K562 (cell line): ENCODE results near the gene ERRFI1. TPM values are rescaled to one million over a fixed set of nuclear protein-coding genes. Genes with fewer than 3 reads are reported as not detected.

Experiments used
- ATAC-seq: fragments of 200-7000 bp; cut with Tn5 transposase; 3 replicates; pipeline ENCODE4 v1.9.1; 2020; ENCODE audit warnings: moderate library complexity
- BruUV-seq: library from RNA; stranded (reverse); fragments of 400-500 nt; replicated peaks from 2 replicates; lab custom pipeline; 2021; lab: Mats Ljungman, UMichigan
- CTCF ChIA-PET: fragments of 300-600 bp; formaldehyde crosslinking; extraction: SDS; loops from one replicate; lab custom pipeline; 2021; ENCODE audit warnings: low intra/inter-chr PET ratio; lab: Yijun Ruan, JAX
- POLR2A ChIA-PET: fragments of 300-600, 350-650 bp; sonication (Branson Sonifier 250); formaldehyde crosslinking; extraction: SDS; loops from one replicate; lab custom pipeline; 2021; ENCODE audit warnings: antibody characterized with exemption, inconsistent platforms; lab: Yijun Ruan, JAX
- DNase-seq, 4 experiments: peaks; one replicate each; pipeline versions ENCODE4 v3.0.0 to v3.0.0-alpha.2; 2011 to 2018; ENCODE audit warnings: low spot score in 3 of 4, mixed read lengths in 3 of 4; ENCODE audit errors: extremely low read depth in 1 of 4
- FAIRE-seq: peaks from 2 replicates; lab custom pipeline; 2011; peaks lifted over from hg19 to GRCh38; lab: Jason Lieb, UNC
- H2AFZ ChIP-seq: 2 replicates; pipeline ENCODE4 v1.6.0; 2011; ENCODE audit warnings: low read depth, low read length, control low read depth, inconsistent platforms
- H3K27ac ChIP-seq: fragments of 200-600 bp; 3 replicates; pipeline ENCODE4 v1.8.0; 2011; ENCODE audit warnings: low read depth, mild to moderate bottlenecking, control low read depth, inconsistent platforms, low read length, moderate library complexity, mixed read lengths; ENCODE audit errors: extremely low read depth
- H3K27me3 ChIP-seq, 2 experiments: fragments of 300-600 bp in 1 of 2; 2 replicates in 1 of 2; 3 replicates in 1 of 2; pipeline versions ENCODE4 v1.6.0 to v1.8.0; 2011; ENCODE audit warnings: inconsistent platforms in 2 of 2, low read length in 2 of 2, mild to moderate bottlenecking in 1 of 2, mixed read lengths in 1 of 2, moderate library complexity in 1 of 2; ENCODE audit not compliant: control insufficient read depth in 2 of 2, insufficient read depth in 2 of 2
- H3K36me3 ChIP-seq: fragments of 300-600 bp; 3 replicates; pipeline ENCODE4 v1.8.0; 2011; ENCODE audit warnings: mild to moderate bottlenecking, low read length, inconsistent platforms; ENCODE audit not compliant: control insufficient read depth, insufficient read depth
- H3K4me1 ChIP-seq, 2 experiments: fragments of 200-600 bp in 1 of 2; replicated peaks in 1 of 2; 2 replicates in 1 of 2; 3 replicates in 1 of 2; pipeline versions ENCODE4 v1.5.1 to v1.8.0; 2011; ENCODE audit warnings: inconsistent platforms in 2 of 2, low read length in 2 of 2, mild to moderate bottlenecking in 1 of 2, mixed read lengths in 1 of 2, moderate library complexity in 1 of 2; ENCODE audit not compliant: control insufficient read depth in 2 of 2, insufficient read depth in 2 of 2
- H3K4me2 ChIP-seq: 2 replicates; pipeline ENCODE4 v1.6.1; 2011; ENCODE audit warnings: low read length, control low read depth, inconsistent platforms, mixed read lengths; ENCODE audit not compliant: insufficient read depth
- H3K4me3 ChIP-seq: fragments of 200-600 bp; sonication (generic), shearing (Covaris generic); 2 replicates; pipeline ENCODE4 v1.5.1; 2016; ENCODE audit warnings: control low read depth, inconsistent platforms
- H3K79me2 ChIP-seq: fragments of 200-600 bp; 3 replicates; pipeline ENCODE4 v1.8.0; 2011; ENCODE audit warnings: low read length, inconsistent platforms; ENCODE audit not compliant: control insufficient read depth, insufficient read depth
- H3K9ac ChIP-seq, 2 experiments: 2 replicates each; pipeline versions ENCODE4 v1.6.0 to v1.6.1; 2011; ENCODE audit warnings: low read depth in 2 of 2, low read length in 2 of 2, control low read depth in 1 of 2, inconsistent platforms in 1 of 2, mild to moderate bottlenecking in 1 of 2, mixed read lengths in 1 of 2; ENCODE audit not compliant: insufficient read depth in 1 of 2
- H3K9me1 ChIP-seq: one replicate; pipeline ENCODE4 v1.6.0; 2011; ENCODE audit warnings: inconsistent platforms, mild to moderate bottlenecking, low read length, moderate library complexity; ENCODE audit not compliant: control insufficient read depth, insufficient read depth
- H3K9me3 ChIP-seq: replicated peaks from 2 replicates; pipeline ENCODE4 v1.5.1; 2011; ENCODE audit warnings: low read depth, low read length, inconsistent platforms; ENCODE audit not compliant: control insufficient read depth, insufficient read depth
- H4K20me1 ChIP-seq: replicated peaks from 2 replicates; pipeline ENCODE4 v1.6.1; 2011; ENCODE audit warnings: low read length, inconsistent platforms, mixed read lengths; ENCODE audit not compliant: control insufficient read depth, insufficient read depth
- AFF1 ChIP-seq, 2 experiments: fragments of 450-650 bp; IDR thresholded peaks; 2 replicates each; pipeline ENCODE4 v1.6.1; 2018; ENCODE audit warnings: mild to moderate bottlenecking in 2 of 2, low read depth in 1 of 2; ENCODE audit not compliant: partially characterized antibody in 2 of 2
- ASH1L ChIP-seq: fragments of 450-650 bp; IDR thresholded peaks from 2 replicates; pipeline ENCODE4 v1.6.1; 2018; ENCODE audit warnings: borderline replicate concordance, mild to moderate bottlenecking, low read depth; ENCODE audit not compliant: partially characterized antibody
- CBX3 ChIP-seq, 2 experiments: IDR thresholded peaks; 1 replicate in 1 of 2; 2 replicates in 1 of 2; pipeline ENCODE4 v1.6.1; 2012; ENCODE audit warnings: inconsistent platforms in 2 of 2, low read length in 2 of 2, borderline replicate concordance in 1 of 2, control low read depth in 1 of 2
- HDAC3 ChIP-seq: fragments of 450-650 bp; IDR thresholded peaks from 2 replicates; pipeline ENCODE4 v1.6.1; 2018; ENCODE audit warnings: borderline replicate concordance, mild to moderate bottlenecking, moderate library complexity; ENCODE audit not compliant: partially characterized antibody
- MAFF ChIP-seq: IDR thresholded peaks from 2 replicates; pipeline ENCODE4 v1.6.1; 2012; ENCODE audit warnings: low read length, improper control_type of control experiment
- RFX5 ChIP-seq: IDR thresholded peaks from 2 replicates; pipeline ENCODE4 v1.6.1; 2011; ENCODE audit warnings: low read depth, mild to moderate bottlenecking, improper control_type of control experiment, low read length
- SMAD2 ChIP-seq: fragments of 150-350 bp; IDR thresholded peaks from 2 replicates; pipeline ENCODE4 v1.6.1; 2014; ENCODE audit warnings: low read depth, mild to moderate bottlenecking, low read length
- SREBF2 ChIP-seq: sonication (generic); formaldehyde crosslinking; IDR thresholded peaks from 2 replicates; pipeline ENCODE4 v1.4.0; 2020; ENCODE audit warnings: mild to moderate bottlenecking, missing genetic modification reagents
- TCFL5 ChIP-seq: fragments of 250-450 bp; sonication (Bioruptor Pico); conservative IDR thresholded peaks from 2 replicates; pipeline ENCODE4 v1.6.1; 2021; ENCODE audit warnings: mild to moderate bottlenecking, moderate library complexity, matching md5 sums
- TEAD2 ChIP-seq: fragments of 450-650 bp; IDR thresholded peaks from 2 replicates; pipeline ENCODE4 v1.6.1; 2016; ENCODE audit warnings: missing genetic modification characterization, control low read depth, missing compliant biosample characterization
- ZBED1 ChIP-seq: IDR thresholded peaks from 2 replicates; pipeline ENCODE4 v1.6.1; 2014
- ZNF143 ChIP-seq: sonication (generic); formaldehyde crosslinking; IDR thresholded peaks from 2 replicates; pipeline ENCODE4 v1.9.0; 2022; ENCODE audit warnings: mild to moderate bottlenecking, missing genetic modification reagents
- ZNF24 ChIP-seq: fragments of 450-650 bp; IDR thresholded peaks from 2 replicates; pipeline ENCODE4 v1.6.1; 2016
- ZNF655 ChIP-seq: fragments of 250-450 bp; sonication (Bioruptor Pico); IDR thresholded peaks from 2 replicates; pipeline ENCODE4 v1.5.0; 2021
- ZNF785 ChIP-seq: fragments of 250-450 bp; sonication (Bioruptor Pico); IDR thresholded peaks from 2 replicates; pipeline ENCODE4 v1.4.0; 2020; ENCODE audit warnings: mild to moderate bottlenecking
- WGBS: fragments of 100-300 bp; shearing (Covaris generic); methylation state at CpG from one replicate; pipeline ENCODE4 v1.1.6; 2016; ENCODE audit warnings: low coverage, mixed read lengths; ENCODE audit not compliant: insufficient coverage; ENCODE audit errors: missing lambda C conversion rate; 5-methylcytosine and 5-hydroxymethylcytosine counted together
- in situ Hi-C: fragments of 300-500 bp; cut with MboI; formaldehyde crosslinking; loops from 4 replicates; pipeline ENCODE4 v1.15.0; 2018; ENCODE audit warnings: inconsistent platforms, mixed read lengths
- intact Hi-C: fragments of 100-400 bp; cut with micrococcal nuclease; formaldehyde crosslinking; loops from 2 replicates; pipeline ENCODE4 v1.14.2; 2022
- polyA plus RNA-seq, 8 experiments: library from polyadenylated mRNA; depleted of rRNA in 4 of 8; stranded (reverse) in 5 of 8; unstranded in 3 of 8; fragments of >200 nt; fragmentation: Nextera tagmentation in 2 of 8; fragmentation: Illumina TruSeq in 1 of 8; extraction: Ambion mirVana in 2 of 8; extraction: Trizol in 1 of 8; gene quantifications; 2 replicates each; pipeline versions ENCODE4 v1.2.1 to v1.2.3, GENCODE V29; 2011 to 2014; ENCODE audit warnings: inconsistent platforms in 1 of 8, missing spikeins in 1 of 8
- total RNA-seq, 7 experiments: library from RNA; depleted of rRNA in 6 of 7; stranded (reverse); fragments of >200 nt in 6 of 7; fragmentation: Illumina TruSeq in 2 of 7; extraction: Trizol in 2 of 7; gene quantifications; 2 replicates each; pipeline versions ENCODE4 v1.2.1 to v1.2.3, GENCODE V29; 2011 to 2021; ENCODE audit warnings: low replicate concordance in 1 of 7

The ERRFI1 gene
- total and polyA plus RNA-seq, 9 of the 15 experiments (the other 6 are each of a cell fraction or from before 2014, with no cell fraction given), result 0.67 to 4.4 (median 1.1) TPM

DNA sequence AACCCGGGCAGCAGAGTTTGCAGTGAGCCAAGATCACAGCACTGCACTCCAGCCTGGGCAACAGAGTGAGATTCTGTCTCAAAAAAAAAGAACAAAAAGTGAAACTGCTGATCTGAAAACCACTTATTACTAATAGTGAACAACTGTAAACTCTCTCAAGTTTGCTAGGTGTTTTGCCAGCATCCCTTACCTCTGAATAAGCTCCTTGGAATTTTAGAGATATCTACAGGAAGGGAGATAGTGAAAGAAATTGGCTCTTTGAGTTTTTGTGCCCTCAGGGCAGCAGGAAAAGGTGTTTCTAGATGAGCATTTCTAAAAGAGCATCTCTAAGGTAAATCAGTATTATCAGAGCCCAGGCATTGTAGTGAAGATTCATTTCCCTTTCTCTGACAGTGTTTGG lies 37.5 kb downstream of the ERRFI1 start:
- ChIA-PET POLR2A (interaction anchor here (0.5 to 1.2 kb wide), 3 partner anchors 8 to 1986 kb away, joined by 3 read pairs; no protein-coding TSS in a partner anchor), CTCF (no interaction called here)
- Histone ChIP-seq H3K9me1 (peaks cover 3% of the 10 kb centered on the region), H3K27me3 (no peaks in the 10 kb centered on the region), H3K4me3 (no peak overlapping the region), H3K9ac (no peak overlapping the region), H4K20me1 (no peaks in the 10 kb centered on the region), H2AFZ (no peak overlapping the region), H3K36me3 (peaks cover 36% of the 10 kb centered on the region), H3K27ac (no peak overlapping the region), H3K4me1 (no peaks in the 10 kb centered on the region; a peak in 2 of 5 replicates), H3K4me2 (no peak overlapping the region), H3K9me3 (no peaks in the 10 kb centered on the region), H3K79me2 (0 out of 3 replicates have a peak, but pooled peaks cover under 1% of the 10 kb centered on the region)
- DNase-seq (no peak), ATAC-seq (no peak), FAIRE-seq (no peak)
- in situ Hi-C loops (no loop called here), intact Hi-C loops (no loop called here)
- no TSS peak for BruUV-seq
- 83% methylated on average over 1 of the region's 1 CpG for WGBS
- TF ChIP-seq SMAD2, result no peak
- no peak for TF ChIP-seq CBX3 (IDR thresholded peaks at IDR 0.05; ENCODE audit: borderline replicate concordance in 1 of 2, low read length in 2 of 2)
- no peak for TF ChIP-seq MAFF
- no peak for TF ChIP-seq TEAD2 (tag)
- no peak for TF ChIP-seq ZNF655
- TF ChIP-seq AFF1 (IDR thresholded peaks at IDR 0.05; ENCODE audit: low read depth in 1 of 2, partially characterized antibody in 2 of 2), result no peak
- no peak for TF ChIP-seq ZNF24
- no peak for TF ChIP-seq ZNF785 (CRISPR knock-in tag)
- no peak for TF ChIP-seq ASH1L
- no peak for TF ChIP-seq ZBED1
- no peak for TF ChIP-seq SREBF2
- TF ChIP-seq HDAC3, result no peak
- TF ChIP-seq RFX5, result no peak
- no peak for TF ChIP-seq TCFL5 (CRISPR knock-in tag)
- no peak for TF ChIP-seq ZNF143
